ENCODE measurements around the gene KNDC1.

KNDC1 gene

DNA sequence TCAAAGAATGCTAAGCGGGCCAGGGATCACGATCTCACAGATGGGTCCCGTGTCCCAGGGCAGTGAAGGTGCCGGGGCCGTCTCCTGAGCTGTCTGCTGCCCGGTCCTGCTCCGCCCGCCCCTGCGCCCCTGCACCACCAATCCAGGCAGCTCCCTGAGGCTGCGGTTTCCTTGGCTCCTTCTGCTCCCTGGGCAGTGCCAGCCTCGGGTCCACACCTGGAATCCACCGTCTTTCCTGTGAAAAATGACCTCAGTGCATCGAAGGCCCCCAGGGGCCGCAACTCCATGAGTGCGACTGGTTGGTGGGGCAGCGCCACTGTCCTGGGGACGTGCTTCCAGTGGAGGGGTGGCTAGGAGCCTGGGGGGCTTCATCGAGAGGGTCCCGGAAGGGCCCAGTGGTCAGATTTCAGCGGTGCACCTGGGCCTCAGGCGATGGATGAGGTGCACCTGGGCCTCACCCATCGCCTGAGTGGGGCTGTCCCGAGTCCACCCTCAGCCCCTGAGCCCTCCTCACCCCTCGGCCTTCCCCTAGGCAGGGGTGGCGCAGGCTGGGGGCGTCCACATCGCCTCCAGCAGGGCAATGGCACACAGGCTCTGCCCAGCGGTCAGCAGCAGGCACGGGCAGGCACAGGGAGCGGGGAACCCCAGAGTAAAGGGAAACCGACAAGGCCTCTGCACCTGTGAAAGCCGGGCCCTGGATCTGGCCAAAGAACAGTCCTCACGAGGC lies 45.1 kb upstream of the KNDC1 start:
- H3K4me3 ChIP-seq (ENCODE audit: low read depth, low read length), result no peak overlapping the region
- DNase-seq (ENCODE audit: low read depth), result no peak
- TF ChIP-seq CTCF (IDR thresholded peaks at IDR 0.05; ENCODE audit: low read depth, low read length, missing control alignments), result no peak

DNA sequence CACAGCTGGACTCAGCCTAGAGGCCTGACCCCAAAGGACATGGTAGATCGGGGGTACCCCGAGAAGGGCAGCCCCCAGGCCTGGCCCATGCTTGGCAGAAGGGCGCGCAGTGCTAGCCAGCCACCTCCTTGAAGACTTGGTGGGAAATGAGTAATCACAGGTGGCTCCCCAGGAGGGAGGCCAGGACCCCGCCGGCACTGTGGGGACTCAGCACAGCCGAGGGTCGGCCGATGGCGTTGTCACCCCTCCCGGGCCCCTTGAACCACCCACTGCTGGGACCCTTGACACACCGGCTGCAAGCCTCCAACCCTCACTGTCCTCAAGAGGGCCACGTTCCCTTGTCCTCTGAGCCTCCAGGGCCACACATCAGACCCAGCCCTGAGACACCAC lies 44.6 kb upstream of the KNDC1 start:
- no peak for DNase-seq (ENCODE audit: low read depth)
- TF ChIP-seq CTCF (IDR thresholded peaks at IDR 0.05; ENCODE audit: low read depth, low read length, missing control alignments), result no peak
- no peak overlapping the region for H3K4me3 ChIP-seq (ENCODE audit: low read depth, low read length)

DNA sequence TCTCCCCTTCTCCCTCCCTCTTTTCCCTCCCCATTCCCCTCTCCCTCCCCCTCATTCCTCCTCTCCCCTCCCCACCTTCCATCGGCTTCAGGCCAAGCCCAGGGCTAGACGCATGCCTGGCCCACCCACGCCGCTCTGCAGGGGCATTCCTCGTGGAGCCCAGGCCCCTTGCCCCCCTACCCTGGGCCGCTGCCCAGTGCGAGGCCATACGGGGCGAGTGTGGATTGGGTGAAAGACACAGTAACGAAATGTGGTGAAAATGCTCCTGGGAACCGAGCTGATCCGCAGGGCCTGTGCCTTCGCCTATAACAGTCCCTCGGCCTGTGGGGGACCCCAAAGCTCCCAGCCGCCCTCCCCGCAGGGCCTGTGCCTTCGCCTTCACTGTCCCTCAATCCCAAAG lies 44.0 kb upstream of the KNDC1 start:
- DNase-seq (ENCODE audit: low read depth), result no peak
- no peak overlapping the region for H3K4me3 ChIP-seq (ENCODE audit: low read depth, low read length)
- no peak for TF ChIP-seq CTCF (IDR thresholded peaks at IDR 0.05; ENCODE audit: low read depth, low read length, missing control alignments)

GRCh38 chr10:133116455-133116854 lies 43.6 kb upstream of the KNDC1 start:
- H3K4me3 ChIP-seq (ENCODE audit: low read depth, low read length), result no peak overlapping the region
- DNase-seq (ENCODE audit: low read depth), result no peak
- TF ChIP-seq CTCF (IDR thresholded peaks at IDR 0.05; ENCODE audit: low read depth, low read length, missing control alignments), result no peak

DNA sequence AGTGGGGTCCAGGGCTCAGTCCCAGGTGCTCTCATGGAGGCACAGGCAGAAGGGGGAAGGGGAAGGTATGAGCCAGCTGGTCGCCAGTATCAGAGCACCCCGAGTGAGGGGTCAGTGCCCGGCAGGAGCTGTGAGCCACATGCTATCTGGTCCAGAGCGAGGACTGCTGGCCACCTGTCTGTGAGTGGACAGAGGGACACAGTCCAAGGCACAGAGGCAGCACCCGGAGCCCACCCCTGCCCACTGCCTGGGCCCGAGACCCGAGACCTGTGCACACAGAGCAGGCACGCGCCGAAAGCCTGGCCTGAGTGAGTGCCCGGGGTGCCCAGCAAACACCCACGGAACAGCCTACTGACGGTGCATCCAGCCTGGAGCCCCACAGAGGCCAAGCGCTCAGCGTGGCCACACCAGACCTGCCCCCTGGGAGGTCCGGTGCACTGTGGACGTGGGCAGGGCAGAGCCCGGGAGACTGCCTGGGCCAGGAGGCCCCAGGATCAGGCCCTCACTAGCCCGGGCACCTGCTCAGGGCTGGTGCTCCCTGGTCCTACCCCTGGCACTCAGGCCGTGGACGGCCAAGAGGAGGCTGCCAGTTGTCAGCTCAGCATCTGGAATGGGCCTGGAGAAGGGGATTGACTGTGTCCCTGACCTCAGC lies 42.9 kb upstream of the KNDC1 start:
- no peak for DNase-seq (ENCODE audit: low read depth)
- H3K4me3 ChIP-seq (ENCODE audit: low read depth, low read length), result no peak overlapping the region
- no peak for TF ChIP-seq CTCF (IDR thresholded peaks at IDR 0.05; ENCODE audit: low read depth, low read length, missing control alignments)

DNA sequence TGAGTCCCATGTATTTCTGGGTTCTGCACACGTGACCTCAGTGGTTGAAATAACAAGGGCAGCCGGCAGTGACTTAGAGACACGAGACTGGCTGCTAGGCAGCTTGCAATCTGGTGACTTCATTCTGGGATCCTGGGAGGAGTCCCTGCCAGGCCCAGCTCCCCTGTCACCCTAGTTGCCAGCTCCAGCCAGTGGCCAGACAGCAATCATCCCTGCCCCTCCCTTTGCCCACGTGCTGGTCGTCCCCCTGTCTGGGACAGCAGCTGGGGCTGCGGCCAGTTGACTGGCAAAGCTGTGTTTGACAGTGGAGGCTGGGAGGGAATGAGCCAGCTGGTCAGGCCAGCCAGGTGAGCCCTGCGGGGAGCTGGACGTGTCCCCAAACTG lies 42.3 kb upstream of the KNDC1 start:
- no peak overlapping the region for H3K4me3 ChIP-seq (ENCODE audit: low read depth, low read length)
- TF ChIP-seq CTCF (IDR thresholded peaks at IDR 0.05; ENCODE audit: low read depth, low read length, missing control alignments), result no peak
- no peak for DNase-seq (ENCODE audit: low read depth)

- H3K4me3 ChIP-seq (ENCODE audit: low read depth, low read length), result no peak overlapping the region
- TF ChIP-seq CTCF (IDR thresholded peaks at IDR 0.05; ENCODE audit: low read depth, low read length, missing control alignments), result no peak
- DNase-seq (ENCODE audit: low read depth), result no peak
These were observed 38.5 kb upstream of the KNDC1 start for GRCh38 chr10:133121479-133121878.
